NCI-H748 (cell line): ENCODE results near the gene ADH1B.
"Not testable (repeated sequence)": the region's sequence is repeated elsewhere in the genome, so short reads cannot be mapped to it uniquely, and the experiment has no call there.

Source experiments
- DNase-seq: peaks from one replicate; lab custom pipeline; 2025; ENCODE audit not compliant: unreplicated experiment; lab: John Stamatoyannopoulos, UW

Gene ADH1B

GRCh38 chr4:99321241-99322191 is at the start of gene ADH1B:
Gene ADH1B (minus strand): TSS chr4:99321401. CDS start chr4:99321331, 70 bp downstream.
- no peak for DNase-seq

GRCh38 chr4:99367817-99368216 is 46.6 kb upstream of the ADH1B start:
- DNase-seq = not testable (repeated sequence)

GRCh38 chr4:99366491-99366890 is 45.3 kb upstream of the ADH1B start:
- no peak for DNase-seq

- no peak for DNase-seq
These were observed 41.6 kb upstream of the ADH1B start for GRCh38 chr4:99362768-99363167.

- no peak for DNase-seq
These were observed 40.7 kb upstream of the ADH1B start for GRCh38 chr4:99361899-99362275.

- no peak for DNase-seq
These were observed 40.2 kb upstream of the ADH1B start for GRCh38 chr4:99361268-99361898.

- no peak for DNase-seq
These were observed 38.4 kb upstream of the ADH1B start for GRCh38 chr4:99359480-99360204.

GRCh38 chr4:99357948-99358347 is 36.7 kb upstream of the ADH1B start:
- no peak for DNase-seq

GRCh38 chr4:99356992-99357391 is 35.8 kb upstream of the ADH1B start:
- DNase-seq = no peak

GRCh38 chr4:99356149-99356548 is 34.9 kb upstream of the ADH1B start:
- not testable (repeated sequence) for DNase-seq

GRCh38 chr4:99352602-99353537 is 31.7 kb upstream of the ADH1B start, which contains the start of gene ADH1C:
Gene ADH1C (minus strand): TSS chr4:99352746. CDS start chr4:99352675, 71 bp downstream.
- no peak for DNase-seq

- DNase-seq = no peak
These were observed 30.3 kb upstream of the ADH1B start for GRCh38 chr4:99351487-99351886.

- DNase-seq = no peak
These were observed 28.1 kb upstream of the ADH1B start for GRCh38 chr4:99349338-99349737.

- DNase-seq = not testable (repeated sequence)
These were observed 21.4 kb upstream of the ADH1B start for GRCh38 chr4:99342624-99343023.

- DNase-seq = no peak
These were observed 20.2 kb upstream of the ADH1B start for GRCh38 chr4:99341426-99341825.

- DNase-seq = no peak
These were observed 18.0 kb upstream of the ADH1B start for GRCh38 chr4:99339172-99339571.

- DNase-seq = no peak
These were observed 15.4 kb upstream of the ADH1B start for GRCh38 chr4:99336553-99336952.

- no peak for DNase-seq
These were observed 13.7 kb upstream of the ADH1B start for GRCh38 chr4:99334880-99335279.

- DNase-seq = no peak
These were observed 9.4 kb upstream of the ADH1B start for GRCh38 chr4:99330648-99331047.

- no peak for DNase-seq
These were observed 8.7 kb upstream of the ADH1B start for GRCh38 chr4:99329876-99330275.
